ENCODE measurements around the gene INSL4.

INSL4 gene

DNA sequence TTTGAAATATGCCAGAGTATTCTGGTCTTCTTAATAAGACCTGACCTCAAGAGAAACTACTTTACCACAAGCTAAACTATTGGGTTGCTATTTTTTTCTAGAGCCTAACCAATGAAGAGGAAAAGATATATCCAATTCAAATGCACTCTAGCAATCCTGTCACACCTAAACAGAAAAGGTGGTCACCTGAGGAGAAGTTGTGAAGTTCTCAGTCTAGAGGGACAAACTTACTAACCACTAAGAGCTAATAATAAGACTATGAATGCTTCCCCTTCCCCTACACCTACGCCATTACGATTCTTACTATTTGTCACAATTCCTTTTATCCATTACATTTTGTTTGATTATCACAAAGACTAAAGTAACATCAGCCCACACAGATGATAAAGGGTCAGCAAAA lies 43.6 kb downstream of the INSL4 start:
- TF ChIP-seq, protein P1, sequence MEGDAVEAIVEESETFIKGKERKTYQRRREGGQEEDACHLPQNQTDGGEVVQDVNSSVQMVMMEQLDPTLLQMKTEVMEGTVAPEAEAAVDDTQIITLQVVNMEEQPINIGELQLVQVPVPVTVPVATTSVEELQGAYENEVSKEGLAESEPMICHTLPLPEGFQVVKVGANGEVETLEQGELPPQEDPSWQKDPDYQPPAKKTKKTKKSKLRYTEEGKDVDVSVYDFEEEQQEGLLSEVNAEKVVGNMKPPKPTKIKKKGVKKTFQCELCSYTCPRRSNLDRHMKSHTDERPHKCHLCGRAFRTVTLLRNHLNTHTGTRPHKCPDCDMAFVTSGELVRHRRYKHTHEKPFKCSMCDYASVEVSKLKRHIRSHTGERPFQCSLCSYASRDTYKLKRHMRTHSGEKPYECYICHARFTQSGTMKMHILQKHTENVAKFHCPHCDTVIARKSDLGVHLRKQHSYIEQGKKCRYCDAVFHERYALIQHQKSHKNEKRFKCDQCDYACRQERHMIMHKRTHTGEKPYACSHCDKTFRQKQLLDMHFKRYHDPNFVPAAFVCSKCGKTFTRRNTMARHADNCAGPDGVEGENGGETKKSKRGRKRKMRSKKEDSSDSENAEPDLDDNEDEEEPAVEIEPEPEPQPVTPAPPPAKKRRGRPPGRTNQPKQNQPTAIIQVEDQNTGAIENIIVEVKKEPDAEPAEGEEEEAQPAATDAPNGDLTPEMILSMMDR (conservative IDR thresholded peaks at IDR 0.05) = no peak
- H3K27ac ChIP-seq = no peak overlapping the region

DNA sequence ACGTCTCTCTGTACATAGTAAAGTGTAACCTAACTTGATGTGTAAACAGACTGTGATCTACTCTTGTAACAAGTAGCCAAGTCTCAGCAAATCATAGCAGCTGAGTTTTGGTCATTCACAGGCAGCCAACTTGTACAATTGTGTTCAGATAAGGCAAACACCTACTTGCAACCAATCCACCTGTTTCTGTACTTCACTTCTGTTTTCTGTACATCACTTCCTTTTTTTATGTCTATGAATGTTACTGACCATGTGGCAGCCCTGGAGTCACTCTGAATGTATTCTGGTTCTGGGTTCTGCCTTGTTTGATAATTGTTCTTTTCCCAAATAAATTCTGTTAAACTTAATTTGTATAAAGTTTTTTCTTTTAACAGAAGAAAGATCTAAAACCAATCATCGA lies 47.3 kb downstream of the INSL4 start:
- TF ChIP-seq, protein P1 (conservative IDR thresholded peaks at IDR 0.05) = no peak
- no peak overlapping the region for H3K27ac ChIP-seq

All from VCaP (cell line).